ENCODE data around the gene PPFIBP1.

The PPFIBP1 gene

DNA sequence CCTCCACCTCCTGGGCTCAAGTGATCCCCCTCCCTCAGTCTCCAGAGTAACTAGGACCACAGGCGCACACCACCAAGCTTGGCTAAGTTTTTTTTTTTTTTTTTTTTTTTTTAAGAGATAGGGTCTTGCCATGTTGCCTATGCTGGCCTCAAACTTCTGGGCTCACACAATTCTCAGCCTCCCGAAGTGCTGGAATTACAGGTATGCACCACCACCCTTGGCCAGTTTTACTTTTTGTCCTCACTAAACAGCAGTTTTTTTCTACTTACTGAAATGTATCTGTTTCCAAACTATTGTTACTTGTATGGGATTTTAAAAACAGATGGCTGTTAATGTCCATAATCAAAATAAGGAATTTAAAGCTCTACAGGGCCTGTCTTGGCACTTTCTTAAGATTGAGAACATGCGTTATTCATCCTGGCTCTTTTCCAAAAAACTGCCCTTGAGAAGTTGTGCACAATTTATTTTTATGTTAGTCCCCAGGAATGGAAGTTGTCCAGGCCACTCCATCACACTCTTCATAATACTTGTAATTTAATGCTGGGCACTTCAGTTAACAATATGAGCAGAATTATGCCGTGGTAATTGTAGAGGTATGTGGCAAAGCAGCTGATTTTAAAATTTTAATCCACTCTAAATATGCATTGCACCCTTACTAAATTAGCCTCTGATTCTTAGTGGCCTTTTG lies 120.3 kb downstream of the PPFIBP1 start:
- no peaks in the 10 kb centered on the region for H3K36me3 ChIP-seq (replicated peaks; ENCODE audit: low read depth, low read length)

DNA sequence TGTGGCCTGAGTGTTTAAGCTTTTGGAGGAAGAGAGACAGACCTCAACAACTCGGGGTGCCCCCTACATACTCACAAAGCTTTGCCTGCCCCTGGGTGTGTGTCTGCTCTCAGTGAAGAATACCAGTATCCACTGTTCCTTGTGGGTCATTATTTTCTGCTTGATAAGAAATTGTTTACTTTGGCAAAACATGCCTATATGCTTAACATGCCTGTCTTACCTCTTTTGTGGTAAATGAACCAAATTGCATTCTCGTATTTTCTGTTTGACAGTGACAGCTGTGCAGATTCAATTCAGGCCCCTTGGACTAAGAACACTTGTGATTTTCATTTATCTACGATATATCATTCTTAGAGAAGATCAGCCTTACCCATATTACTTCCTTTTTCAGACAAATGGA lies 121.7 kb downstream of the PPFIBP1 start:
- Histone ChIP-seq H3K4me1 (ENCODE audit: low read length) (no peaks in the 10 kb centered on the region), H3K27ac (ENCODE audit: low read length) (no peak overlapping the region), H3K9me3 (ENCODE audit: insufficient read depth, low read length) (no peaks in the 10 kb centered on the region), H4K20me1 (ENCODE audit: insufficient read depth, low read length) (no peaks in the 10 kb centered on the region), H3K4me3 (ENCODE audit: low read length) (no peak overlapping the region), H3K79me2 (ENCODE audit: low read length) (no peaks in the 10 kb centered on the region), H3K27me3 (ENCODE audit: low read depth, low read length) (peaks cover 3% of the 10 kb centered on the region; the same call in 1 of the 2 replicates), H3K36me3 (replicated peaks; ENCODE audit: low read depth, low read length) (no peaks in the 10 kb centered on the region), H2AFZ (ENCODE audit: low read depth, low read length) (no peak overlapping the region), H3K4me2 (ENCODE audit: low read length) (no peak overlapping the region), H3K9ac (ENCODE audit: low read length) (no peak overlapping the region)
- TF ChIP-seq, protein P1, sequence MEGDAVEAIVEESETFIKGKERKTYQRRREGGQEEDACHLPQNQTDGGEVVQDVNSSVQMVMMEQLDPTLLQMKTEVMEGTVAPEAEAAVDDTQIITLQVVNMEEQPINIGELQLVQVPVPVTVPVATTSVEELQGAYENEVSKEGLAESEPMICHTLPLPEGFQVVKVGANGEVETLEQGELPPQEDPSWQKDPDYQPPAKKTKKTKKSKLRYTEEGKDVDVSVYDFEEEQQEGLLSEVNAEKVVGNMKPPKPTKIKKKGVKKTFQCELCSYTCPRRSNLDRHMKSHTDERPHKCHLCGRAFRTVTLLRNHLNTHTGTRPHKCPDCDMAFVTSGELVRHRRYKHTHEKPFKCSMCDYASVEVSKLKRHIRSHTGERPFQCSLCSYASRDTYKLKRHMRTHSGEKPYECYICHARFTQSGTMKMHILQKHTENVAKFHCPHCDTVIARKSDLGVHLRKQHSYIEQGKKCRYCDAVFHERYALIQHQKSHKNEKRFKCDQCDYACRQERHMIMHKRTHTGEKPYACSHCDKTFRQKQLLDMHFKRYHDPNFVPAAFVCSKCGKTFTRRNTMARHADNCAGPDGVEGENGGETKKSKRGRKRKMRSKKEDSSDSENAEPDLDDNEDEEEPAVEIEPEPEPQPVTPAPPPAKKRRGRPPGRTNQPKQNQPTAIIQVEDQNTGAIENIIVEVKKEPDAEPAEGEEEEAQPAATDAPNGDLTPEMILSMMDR (IDR thresholded peaks at IDR 0.05; ENCODE audit: low read depth, low read length) = no peak
- TF ChIP-seq EZH2phosphoT487 (IDR thresholded peaks at IDR 0.05; ENCODE audit: low read depth) = no peak

More for the DNA sequence above, 120.3 kb downstream of the PPFIBP1 start:
- Histone ChIP-seq H3K79me2 (ENCODE audit: low read length) (no peaks in the 10 kb centered on the region), H3K4me1 (ENCODE audit: low read length) (no peaks in the 10 kb centered on the region), H3K4me2 (ENCODE audit: low read length) (no peak overlapping the region), H3K4me3 (ENCODE audit: low read length) (no peak overlapping the region), H3K9me3 (ENCODE audit: insufficient read depth, low read length) (no peaks in the 10 kb centered on the region), H4K20me1 (ENCODE audit: insufficient read depth, low read length) (no peaks in the 10 kb centered on the region), H2AFZ (ENCODE audit: low read depth, low read length) (no peak overlapping the region), H3K27me3 (ENCODE audit: low read depth, low read length) (peaks cover 3% of the 10 kb centered on the region; the same call in 1 of the 2 replicates), H3K27ac (ENCODE audit: low read length) (no peak overlapping the region), H3K9ac (ENCODE audit: low read length) (no peak overlapping the region)
- TF ChIP-seq, protein P1 (IDR thresholded peaks at IDR 0.05; ENCODE audit: low read depth, low read length) = no peak
- no peak for TF ChIP-seq EZH2phosphoT487 (IDR thresholded peaks at IDR 0.05; ENCODE audit: low read depth)

DNA sequence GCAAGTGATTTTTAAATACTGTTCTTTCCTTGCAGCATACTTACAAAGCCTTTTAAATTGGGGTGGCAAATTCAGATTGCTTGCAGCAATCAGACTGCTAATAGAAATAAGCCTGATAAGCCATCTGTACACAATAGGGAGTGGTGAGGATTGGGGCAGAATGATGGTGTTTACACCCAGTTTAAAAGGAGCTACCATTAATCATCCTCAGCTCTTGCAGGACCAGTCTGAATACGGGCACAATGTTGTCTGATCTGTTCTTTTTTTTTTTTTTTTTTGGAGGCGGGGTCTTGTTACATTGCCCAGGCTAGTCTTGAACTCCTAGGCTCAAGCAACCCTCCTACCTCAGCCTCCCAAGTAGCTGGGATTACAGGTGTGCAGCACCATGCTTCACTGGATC lies 122.1 kb downstream of the PPFIBP1 start:
- TF ChIP-seq EZH2phosphoT487 (IDR thresholded peaks at IDR 0.05; ENCODE audit: low read depth) = no peak
- TF ChIP-seq, protein P1 (IDR thresholded peaks at IDR 0.05; ENCODE audit: low read depth, low read length) = no peak
- H3K27ac ChIP-seq (ENCODE audit: low read length) = no peak overlapping the region
- H3K79me2 ChIP-seq (ENCODE audit: low read length) = no peaks in the 10 kb centered on the region
- peaks cover 3% of the 10 kb centered on the region; the same call in 1 of the 2 replicates for H3K27me3 ChIP-seq (ENCODE audit: low read depth, low read length)
- no peaks in the 10 kb centered on the region for H4K20me1 ChIP-seq (ENCODE audit: insufficient read depth, low read length)
- no peaks in the 10 kb centered on the region for H3K36me3 ChIP-seq (replicated peaks; ENCODE audit: low read depth, low read length)
- no peak overlapping the region for H2AFZ ChIP-seq (ENCODE audit: low read depth, low read length)
- no peak overlapping the region for H3K9ac ChIP-seq (ENCODE audit: low read length)
- H3K4me2 ChIP-seq (ENCODE audit: low read length) = no peak overlapping the region
- H3K4me1 ChIP-seq (ENCODE audit: low read length) = no peaks in the 10 kb centered on the region
- H3K4me3 ChIP-seq (ENCODE audit: low read length) = no peak overlapping the region
- no peaks in the 10 kb centered on the region for H3K9me3 ChIP-seq (ENCODE audit: insufficient read depth, low read length)

DNA sequence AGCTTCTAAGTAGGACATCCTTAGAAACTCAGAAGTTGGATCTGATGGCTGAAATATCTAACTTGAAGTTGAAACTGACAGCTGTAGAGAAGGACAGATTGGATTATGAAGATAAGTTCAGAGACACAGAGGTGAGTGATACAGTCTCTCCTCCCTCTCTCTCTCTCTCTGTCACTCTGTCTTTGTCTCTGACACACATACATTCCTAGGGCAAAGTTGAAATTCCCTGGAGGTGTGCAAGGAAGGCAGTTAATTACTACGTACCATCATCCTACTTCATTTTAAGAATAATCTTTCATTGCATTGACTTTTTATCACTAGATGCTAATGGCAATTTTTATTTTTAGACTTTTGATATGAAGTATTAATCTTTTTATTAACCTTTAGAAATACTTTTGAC lies 126.0 kb downstream of the PPFIBP1 start:
- H4K20me1 ChIP-seq (ENCODE audit: insufficient read depth, low read length) = no peaks in the 10 kb centered on the region

More for the DNA sequence above, 126.0 kb downstream of the PPFIBP1 start:
- Histone ChIP-seq H3K4me3 (ENCODE audit: low read length) (no peak overlapping the region), H2AFZ (ENCODE audit: low read depth, low read length) (no peak overlapping the region), H3K27ac (ENCODE audit: low read length) (no peak overlapping the region), H3K9me3 (ENCODE audit: insufficient read depth, low read length) (no peaks in the 10 kb centered on the region), H3K79me2 (ENCODE audit: low read length) (no peaks in the 10 kb centered on the region), H3K27me3 (ENCODE audit: low read depth, low read length) (no peaks in the 10 kb centered on the region), H3K36me3 (replicated peaks; ENCODE audit: low read depth, low read length) (no peaks in the 10 kb centered on the region), H3K4me1 (ENCODE audit: low read length) (peaks cover 7% of the 10 kb centered on the region), H3K9ac (ENCODE audit: low read length) (no peak overlapping the region), H3K4me2 (ENCODE audit: low read length) (no peak overlapping the region)
- no peak for TF ChIP-seq EZH2phosphoT487 (IDR thresholded peaks at IDR 0.05; ENCODE audit: low read depth)
- TF ChIP-seq, protein P1 (IDR thresholded peaks at IDR 0.05; ENCODE audit: low read depth, low read length) = no peak

All from OCI-LY3 (cell line).